HG03175 (cell line): ENCODE data around the gene SUSD2.
"Not testable (repeated sequence)": the region's sequence is repeated elsewhere in the genome, so short reads cannot be mapped to it uniquely, and the experiment has no call there.

Source experiments
- ATAC-seq: cut with Tn5 transposase; IDR thresholded peaks from one replicate; pipeline ENCODE4 v1.9.1; 2021; ENCODE audit warnings: mild to moderate bottlenecking, moderate library complexity; ENCODE audit not compliant: unreplicated experiment

The SUSD2 gene, protein sequence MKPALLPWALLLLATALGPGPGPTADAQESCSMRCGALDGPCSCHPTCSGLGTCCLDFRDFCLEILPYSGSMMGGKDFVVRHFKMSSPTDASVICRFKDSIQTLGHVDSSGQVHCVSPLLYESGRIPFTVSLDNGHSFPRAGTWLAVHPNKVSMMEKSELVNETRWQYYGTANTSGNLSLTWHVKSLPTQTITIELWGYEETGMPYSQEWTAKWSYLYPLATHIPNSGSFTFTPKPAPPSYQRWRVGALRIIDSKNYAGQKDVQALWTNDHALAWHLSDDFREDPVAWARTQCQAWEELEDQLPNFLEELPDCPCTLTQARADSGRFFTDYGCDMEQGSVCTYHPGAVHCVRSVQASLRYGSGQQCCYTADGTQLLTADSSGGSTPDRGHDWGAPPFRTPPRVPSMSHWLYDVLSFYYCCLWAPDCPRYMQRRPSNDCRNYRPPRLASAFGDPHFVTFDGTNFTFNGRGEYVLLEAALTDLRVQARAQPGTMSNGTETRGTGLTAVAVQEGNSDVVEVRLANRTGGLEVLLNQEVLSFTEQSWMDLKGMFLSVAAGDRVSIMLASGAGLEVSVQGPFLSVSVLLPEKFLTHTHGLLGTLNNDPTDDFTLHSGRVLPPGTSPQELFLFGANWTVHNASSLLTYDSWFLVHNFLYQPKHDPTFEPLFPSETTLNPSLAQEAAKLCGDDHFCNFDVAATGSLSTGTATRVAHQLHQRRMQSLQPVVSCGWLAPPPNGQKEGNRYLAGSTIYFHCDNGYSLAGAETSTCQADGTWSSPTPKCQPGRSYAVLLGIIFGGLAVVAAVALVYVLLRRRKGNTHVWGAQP

GRCh38 chr22:24181088-24181995, at the start of gene SUSD2:
Gene SUSD2, plus strand, starts transcription at chr22:24181487. Its CDS starts 33 bp downstream, at chr22:24181520.
- ATAC-seq, result no peak

GRCh38 chr22:24133187-24133965, 47.9 kb upstream of the SUSD2 start:
- no peak for ATAC-seq

DNA sequence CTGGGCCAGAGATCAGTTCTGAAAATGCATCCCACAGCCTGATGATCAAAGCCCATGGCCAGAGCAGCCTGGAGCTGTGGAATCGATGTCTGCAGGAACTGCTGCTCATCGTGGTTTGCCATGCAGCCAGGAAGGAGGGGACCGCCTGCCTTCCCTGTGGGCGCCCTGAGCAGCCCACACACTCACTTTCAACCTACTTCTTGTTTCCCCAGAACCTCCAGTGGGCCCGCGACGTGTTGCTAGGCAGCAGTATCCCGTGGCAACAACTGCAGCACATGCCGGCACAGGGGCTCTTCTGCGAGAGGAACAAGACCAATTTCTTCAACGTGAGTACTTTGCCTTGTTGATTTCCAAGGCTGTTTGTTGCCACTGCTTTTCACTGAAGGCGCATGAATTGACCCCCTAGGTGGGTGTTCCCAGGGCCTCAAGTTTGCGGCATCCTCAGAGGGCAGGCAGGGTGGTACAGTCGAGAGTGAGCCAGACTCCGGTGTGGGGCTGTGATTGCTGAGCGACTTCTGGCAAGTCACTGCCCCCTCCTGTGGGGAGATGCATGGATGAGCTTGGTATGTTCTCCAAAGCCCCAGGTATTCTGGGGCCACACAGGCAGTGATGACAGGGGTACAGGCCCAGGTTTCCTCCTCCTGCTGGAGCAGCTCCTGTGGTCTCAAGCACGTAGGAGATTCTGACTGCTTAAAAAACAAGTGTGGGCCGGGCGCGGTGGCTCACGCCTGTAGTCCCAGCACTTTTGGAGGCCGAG, 47.0 kb upstream of the SUSD2 start:
- no peak for ATAC-seq

DNA sequence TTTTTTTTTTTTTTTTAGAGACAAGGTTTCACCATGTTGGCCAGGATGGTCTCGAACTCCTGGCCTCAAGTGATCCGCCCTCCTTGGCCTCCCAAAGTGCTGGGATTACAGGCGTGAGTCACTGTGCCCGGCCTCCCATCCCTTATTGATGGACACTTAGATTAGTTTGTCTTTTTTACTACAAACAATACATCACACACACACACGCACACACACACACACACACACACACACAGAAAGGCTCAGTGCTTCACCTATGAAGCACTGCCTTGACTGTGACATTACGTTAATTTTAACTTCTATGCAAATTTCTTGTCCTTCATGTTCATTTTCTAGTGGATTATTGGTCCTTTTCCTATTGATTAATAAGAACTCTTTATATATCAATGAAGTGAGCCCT, 44.8 kb upstream of the SUSD2 start:
- ATAC-seq, result not testable (repeated sequence)

GRCh38 chr22:24137595-24137994, 43.7 kb upstream of the SUSD2 start:
- no peak for ATAC-seq

- no peak for ATAC-seq
Observed at GRCh38 chr22:24138649-24139420, 42.5 kb upstream of the SUSD2 start.

- ATAC-seq, result no peak
Observed at GRCh38 chr22:24140357-24140756, 40.9 kb upstream of the SUSD2 start.

- ATAC-seq, result no peak
Observed at GRCh38 chr22:24141586-24141985, 39.7 kb upstream of the SUSD2 start.

- ATAC-seq, result no peak
Observed at GRCh38 chr22:24142241-24142640, 39.0 kb upstream of the SUSD2 start.

DNA sequence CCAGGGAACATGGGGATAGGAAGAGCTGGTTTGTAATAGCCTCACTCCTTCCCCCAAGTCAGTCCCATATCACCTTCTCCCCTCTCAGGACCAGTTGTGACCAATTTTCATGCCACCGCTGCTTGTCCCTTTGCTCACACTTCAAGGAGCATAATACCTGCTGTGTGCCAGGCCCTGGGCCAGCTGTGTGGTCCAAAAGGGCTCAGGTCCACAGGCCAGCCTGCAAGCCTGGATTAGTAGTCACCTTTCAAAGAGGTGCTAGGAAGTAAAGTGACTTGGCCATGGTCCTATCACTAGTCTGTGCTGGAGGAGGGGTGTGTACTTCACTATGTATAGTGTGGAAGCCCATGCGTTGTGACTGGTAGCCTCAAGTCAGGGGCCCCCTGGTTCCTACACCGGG, 38.5 kb upstream of the SUSD2 start:
- no peak for ATAC-seq

- ATAC-seq, result no peak
Observed at GRCh38 chr22:24144056-24144777, 37.1 kb upstream of the SUSD2 start.

GRCh38 chr22:24144778-24145085, 36.6 kb upstream of the SUSD2 start:
- no peak for ATAC-seq

DNA sequence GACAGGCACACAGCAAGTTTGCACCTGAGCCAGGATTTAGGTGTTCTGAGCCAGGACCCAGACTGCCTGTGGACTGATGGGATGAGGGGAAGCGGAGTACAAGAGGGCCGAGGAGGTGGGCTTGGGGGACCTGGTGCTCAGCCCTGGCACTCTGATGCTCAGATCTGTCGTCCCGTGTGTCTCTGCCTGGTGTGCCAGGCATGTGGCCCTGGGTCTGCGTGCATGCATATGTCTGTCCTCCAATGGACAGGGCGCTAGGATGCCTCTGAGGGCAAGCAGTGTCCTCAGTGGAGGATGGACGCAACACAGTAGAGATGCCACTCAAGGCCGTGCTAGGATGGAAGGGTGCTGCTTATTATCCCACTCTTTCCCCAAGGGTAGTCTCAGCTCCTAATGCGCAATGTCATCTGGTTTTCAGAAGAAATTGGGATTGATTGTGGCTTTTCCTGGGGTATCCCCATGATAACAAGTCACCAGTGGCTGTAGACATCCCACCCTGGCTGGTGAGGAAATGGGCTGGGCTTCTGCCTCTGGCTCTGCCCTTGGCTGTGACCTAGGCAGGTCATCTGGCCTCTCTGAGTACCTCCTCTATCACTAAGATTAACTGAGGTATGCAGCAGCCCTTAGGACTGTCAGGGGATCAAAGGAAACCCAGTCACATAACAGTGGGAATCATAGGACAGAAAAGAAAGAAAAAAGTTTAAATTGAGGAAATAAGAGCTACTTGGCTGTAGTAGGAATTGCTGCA, 35.7 kb upstream of the SUSD2 start:
- no peak for ATAC-seq

DNA sequence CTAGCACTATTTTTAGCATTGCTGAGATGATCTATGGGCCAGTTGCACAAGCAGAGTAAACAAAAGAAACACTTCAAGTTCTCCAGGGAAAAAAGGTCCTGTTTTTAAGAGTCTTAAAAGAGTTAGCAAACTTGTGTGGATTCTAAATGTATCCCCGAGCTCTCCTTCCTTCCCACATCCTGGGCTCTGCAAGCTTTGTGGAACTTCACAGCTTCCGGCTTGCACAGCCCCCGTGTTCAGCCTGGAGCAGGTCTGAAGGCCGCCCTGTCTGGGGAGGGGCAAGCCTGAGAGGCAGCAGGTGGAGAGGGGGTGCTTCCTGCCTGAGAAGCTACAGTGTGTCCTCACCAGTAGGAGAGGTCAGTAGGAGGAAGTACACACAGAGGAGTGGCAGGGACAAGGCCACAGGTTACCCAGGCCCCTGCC, 35.1 kb upstream of the SUSD2 start:
- no peak for ATAC-seq

DNA sequence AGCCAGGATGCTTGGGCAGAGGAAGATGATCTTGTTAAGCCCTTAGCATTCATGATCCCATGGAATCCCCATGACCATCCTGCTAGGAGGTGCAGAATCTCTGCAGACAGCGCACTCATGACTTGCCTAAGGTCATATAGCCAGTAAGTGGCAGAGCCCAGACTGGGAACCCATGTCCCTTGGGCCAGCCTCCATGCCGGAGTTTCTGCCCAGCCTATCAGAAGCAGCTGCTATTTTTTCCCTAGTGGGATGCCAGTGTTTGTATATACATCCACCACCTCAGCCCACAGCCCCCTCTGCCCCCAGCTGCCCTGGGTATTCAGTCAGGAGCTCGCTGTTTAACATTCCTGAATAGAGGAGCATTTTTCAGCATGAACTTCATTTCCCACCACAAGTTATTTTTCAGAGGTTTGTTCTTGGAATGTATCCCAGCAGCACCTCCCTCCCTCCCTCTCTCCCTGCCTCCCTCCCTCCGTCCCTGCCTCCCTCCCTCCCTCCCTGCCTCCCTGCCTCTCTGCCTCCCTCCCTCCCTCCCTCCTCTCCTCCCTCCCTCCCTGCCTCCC, 34.4 kb upstream of the SUSD2 start:
- ATAC-seq, result no peak

- no peak for ATAC-seq
Observed at GRCh38 chr22:24147666-24148065, 33.6 kb upstream of the SUSD2 start.
